Fibroblast of the aortic adventitia (primary cell): ENCODE results near the gene ZFPM1. TPM values are rescaled to one million over a fixed set of nuclear protein-coding genes. Genes with fewer than 3 reads are reported as not detected.
"Not testable (repeated sequence)": the region's sequence is repeated elsewhere in the genome, so short reads cannot be mapped to it uniquely, and the experiment has no call there.

Source experiments
- DNase-seq: peaks from one replicate; pipeline ENCODE4 v3.0.0-alpha.2; 2010; ENCODE audit warnings: low read depth
- H3K4me3 ChIP-seq: 2 replicates; pipeline ENCODE4 v1.5.1; 2011; ENCODE audit warnings: low read depth, mild to moderate bottlenecking, control low read depth, low read length, moderate library complexity
- CTCF ChIP-seq: IDR thresholded peaks from 2 replicates; pipeline ENCODE4 v1.5.1; 2011; ENCODE audit warnings: mild to moderate bottlenecking, low read length, control low read depth, inconsistent platforms; ENCODE audit not compliant: insufficient read depth
- total RNA-seq: library from RNA; depleted of rRNA; stranded (reverse); fragments of >200 nt; gene quantifications from 2 replicates; pipeline ENCODE4 v1.2.3, GENCODE V29; 2012; ENCODE audit warnings: low replicate concordance

The ZFPM1 gene
- total RNA-seq, 1 donor: 4.2 TPM

- H3K4me3 ChIP-seq: no peak overlapping the region
- DNase-seq: no peak
- no peak for TF ChIP-seq CTCF
Observed at GRCh38 chr16:88481851-88482250, 28.8 kb downstream of the ZFPM1 start.

- DNase-seq: no peak
- no peak overlapping the region for H3K4me3 ChIP-seq
- no peak for TF ChIP-seq CTCF
Observed at GRCh38 chr16:88482630-88483391, 29.7 kb downstream of the ZFPM1 start.

DNA sequence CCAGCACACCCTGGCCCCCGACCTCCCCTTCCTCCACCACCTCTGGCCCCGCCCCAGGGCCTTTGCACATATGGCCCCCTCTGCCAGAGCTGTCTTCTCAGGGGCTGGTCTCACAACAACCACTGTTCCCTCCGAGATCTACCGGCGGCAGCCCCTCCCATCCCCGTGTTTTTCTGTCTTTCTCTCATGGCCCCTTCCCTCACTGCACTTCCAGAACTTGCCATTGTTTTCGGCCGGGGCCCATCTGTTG lies 30.2 kb downstream of the ZFPM1 start:
- no peak for DNase-seq
- H3K4me3 ChIP-seq: no peak overlapping the region
- no peak for TF ChIP-seq CTCF

DNA sequence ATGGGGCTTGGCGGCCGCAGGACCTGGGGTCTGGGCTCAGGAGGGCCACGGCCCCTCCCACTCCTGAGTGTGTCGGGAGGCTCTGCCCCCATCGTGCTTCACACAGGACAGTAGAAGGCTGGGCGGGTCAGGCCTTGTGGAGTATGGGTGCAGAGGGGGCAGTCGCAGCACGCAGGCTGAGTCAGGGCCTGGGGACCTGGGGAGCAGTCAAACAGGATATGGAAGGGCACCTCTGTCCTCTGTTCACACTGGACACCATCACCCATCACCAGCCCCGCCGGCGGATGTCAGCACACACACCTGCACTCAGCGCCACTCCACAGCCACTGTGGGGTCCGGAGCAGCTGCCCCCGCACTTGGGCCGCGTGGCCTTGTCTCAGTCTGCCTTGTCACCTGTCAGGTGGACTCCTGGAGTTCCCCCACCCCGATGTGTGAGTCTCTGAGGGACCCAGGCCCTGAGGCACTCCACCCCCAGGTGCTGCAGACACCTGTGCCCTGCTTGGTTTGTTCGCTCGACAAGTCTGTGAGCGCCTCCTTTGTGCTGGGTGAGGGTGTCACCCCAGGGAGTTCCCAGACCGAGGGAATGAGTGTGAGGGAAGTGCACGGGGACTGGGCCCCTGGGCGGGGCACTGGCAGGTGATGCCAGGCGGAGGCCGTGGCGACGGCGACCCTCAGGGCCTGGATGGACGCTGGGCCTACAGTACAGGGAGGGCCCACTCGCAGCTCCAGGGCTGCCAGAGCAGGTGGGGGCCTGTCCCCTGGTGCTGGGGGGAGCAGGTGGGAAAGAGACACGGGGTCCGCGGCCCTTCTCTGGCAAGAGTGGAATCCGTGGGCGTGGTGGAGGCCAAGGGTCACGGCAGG lies 31.7 kb downstream of the ZFPM1 start:
- TF ChIP-seq CTCF: no peak
- H3K4me3 ChIP-seq: no peak overlapping the region
- no peak for DNase-seq

- DNase-seq, H3K4me3 ChIP-seq: not testable (repeated sequence)
Observed at GRCh38 chr16:88485366-88485741, 32.3 kb downstream of the ZFPM1 start.

GRCh38 chr16:88486398-88487123 lies 33.5 kb downstream of the ZFPM1 start:
- no peak overlapping the region for H3K4me3 ChIP-seq
- DNase-seq: no peak
- no peak for TF ChIP-seq CTCF

GRCh38 chr16:88487124-88487432 lies 34.0 kb downstream of the ZFPM1 start:
- TF ChIP-seq CTCF: no peak
- H3K4me3 ChIP-seq: no peak overlapping the region
- DNase-seq: no peak
